GM18858 (cell line): ENCODE measurements around the gene VAV3.
"Not testable (repeated sequence)": the region's sequence is repeated elsewhere in the genome, so short reads cannot be mapped to it uniquely, and the experiment has no call there.

ENCODE experiments used
- ATAC-seq: cut with Tn5 transposase; IDR thresholded peaks from one replicate; pipeline ENCODE4 v1.9.1; 2021; ENCODE audit not compliant: unreplicated experiment

Gene VAV3

GRCh38 chr1:107965110-107965991, at the start of gene VAV3:
Gene VAV3, minus strand, starts transcription at chr1:107965180. Its CDS starts 311 bp downstream, at chr1:107964869.
- ATAC-seq, result no peak

- no peak for ATAC-seq
These were observed 47.6 kb upstream of the VAV3 start for GRCh38 chr1:108012553-108012952.

- no peak for ATAC-seq
These were observed 46.3 kb upstream of the VAV3 start for GRCh38 chr1:108011295-108011694.

- ATAC-seq, result no peak
These were observed 45.6 kb upstream of the VAV3 start for GRCh38 chr1:108010581-108010980.

GRCh38 chr1:108009603-108010195, 44.7 kb upstream of the VAV3 start:
- no peak for ATAC-seq

- no peak for ATAC-seq
These were observed 42.6 kb upstream of the VAV3 start for GRCh38 chr1:108007531-108007930.

GRCh38 chr1:108007070-108007469, 42.1 kb upstream of the VAV3 start:
- no peak for ATAC-seq

GRCh38 chr1:108004919-108005318, 39.9 kb upstream of the VAV3 start:
- not testable (repeated sequence) for ATAC-seq

GRCh38 chr1:108000620-108001111, 35.7 kb upstream of the VAV3 start:
- no peak for ATAC-seq

- ATAC-seq, result no peak
These were observed 35.2 kb upstream of the VAV3 start for GRCh38 chr1:108000184-108000583.

GRCh38 chr1:107997866-107998265, 32.9 kb upstream of the VAV3 start:
- ATAC-seq, result no peak

- ATAC-seq, result no peak
These were observed 28.9 kb upstream of the VAV3 start for GRCh38 chr1:107993920-107994319.

- ATAC-seq, result no peak
These were observed 27.4 kb upstream of the VAV3 start for GRCh38 chr1:107992347-107992746.

- ATAC-seq, result no peak
These were observed 26.5 kb upstream of the VAV3 start for GRCh38 chr1:107991371-107992066.

- no peak for ATAC-seq
These were observed 25.6 kb upstream of the VAV3 start for GRCh38 chr1:107990606-107991005.

- ATAC-seq, result no peak
These were observed 16.3 kb upstream of the VAV3 start for GRCh38 chr1:107981277-107981676.

GRCh38 chr1:107979926-107980325, 14.9 kb upstream of the VAV3 start:
- ATAC-seq, result no peak

- ATAC-seq, result no peak
These were observed 14.1 kb upstream of the VAV3 start for GRCh38 chr1:107979088-107979487.

- no peak for ATAC-seq
These were observed 11.9 kb upstream of the VAV3 start for GRCh38 chr1:107976836-107977235.

GRCh38 chr1:107976431-107976830, 11.5 kb upstream of the VAV3 start:
- ATAC-seq, result no peak

- ATAC-seq, result no peak
These were observed 10.9 kb upstream of the VAV3 start for GRCh38 chr1:107975851-107976250.

- no peak for ATAC-seq
These were observed 9.1 kb upstream of the VAV3 start for GRCh38 chr1:107974090-107974489.
